ENCODE measurements around the gene KRTAP5-2.
"Not testable (repeated sequence)": the region's sequence is repeated elsewhere in the genome, so short reads cannot be mapped to it uniquely, and the experiment has no call there.

GRCh38 chr11:1601663-1602062 is 3.6 kb upstream of the KRTAP5-2 start:
- TF ChIP-seq EP300, CTCF (IDR thresholded peaks at IDR 0.05): not testable (repeated sequence)
